Spleen (tissue), 7 donors: ENCODE results near the gene PRR35.

Experiments
- CTCF ChIP-seq, 11 experiments: fragments of 200-600 bp in 7 of 11; fragments of 450-650 bp in 4 of 11; sonication (generic) in 4 of 11; IDR thresholded peaks in 8 of 11; conservative IDR thresholded peaks in 3 of 11; 1 replicate in 7 of 11; 2 replicates in 4 of 11; pipeline versions ENCODE4 v1.4.0 to v1.8.0; 2016 to 2021; ENCODE audit warnings: antibody characterized with exemption in 11 of 11, inconsistent platforms in 4 of 11, mild to moderate bottlenecking in 1 of 11
- POLR2A ChIP-seq, 3 donors: fragments of 450-650 bp; IDR thresholded peaks; one replicate each; pipeline ENCODE4 v1.5.1; 2017; ENCODE audit warnings: antibody characterized with exemption in 3 of 3, mild to moderate bottlenecking in 1 of 3
- donor health status: DM: no; HTN: no; CAD: no; lungs with moderate emphysema.
- donor health status: DM: no; HTN: no; CAD: no.
- donor health status: DM: no; HTN: no; CAD: no.

- TF ChIP-seq CTCF (IDR thresholded peaks at IDR 0.05 in 8 of 11, conservative IDR thresholded peaks at IDR 0.05 in 3 of 11) (no peak), POLR2A (IDR thresholded peaks at IDR 0.05) (no peak)
These were observed 3.6 kb upstream of the PRR35 start for GRCh38 chr16:556474-557173.
